CD1c-positive myeloid dendritic cell (primary cell): ENCODE measurements around the gene NAV2.

ENCODE experiments used
- DNase-seq: peaks from one replicate; pipeline ENCODE4 v3.0.0-alpha.2; 2016; ENCODE audit errors: extremely low spot score

NAV2 gene

DNA sequence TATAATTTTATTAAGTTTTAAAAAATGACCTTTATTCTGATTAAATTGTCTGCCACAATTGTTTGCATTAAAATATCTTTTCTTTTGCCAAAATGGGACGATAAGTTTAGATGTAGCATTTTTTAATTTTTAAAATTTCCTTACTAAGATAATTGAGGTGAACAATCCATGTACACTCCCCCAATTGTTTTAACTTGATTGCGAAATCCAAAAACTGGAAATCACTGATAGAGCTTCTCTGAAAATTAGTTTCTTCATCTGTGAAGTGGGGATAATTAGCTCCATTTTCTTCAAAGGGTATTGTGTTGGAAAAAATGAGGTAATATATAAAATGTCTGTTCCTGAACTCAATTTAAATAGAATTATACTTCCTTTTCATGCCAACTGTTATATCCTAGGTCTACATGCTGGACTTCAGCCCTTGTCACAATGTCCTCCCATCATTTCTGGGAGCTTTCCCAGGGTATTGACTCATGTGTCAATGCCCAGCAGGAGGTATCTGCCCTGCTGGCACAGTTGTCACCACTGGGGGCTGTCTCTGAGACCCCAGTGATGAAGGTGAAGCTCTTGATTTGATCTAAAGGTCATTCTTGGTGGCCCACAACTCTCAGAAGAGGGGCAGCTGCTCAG lies 28.7 kb upstream of the NAV2 start:
- no peak for DNase-seq

DNA sequence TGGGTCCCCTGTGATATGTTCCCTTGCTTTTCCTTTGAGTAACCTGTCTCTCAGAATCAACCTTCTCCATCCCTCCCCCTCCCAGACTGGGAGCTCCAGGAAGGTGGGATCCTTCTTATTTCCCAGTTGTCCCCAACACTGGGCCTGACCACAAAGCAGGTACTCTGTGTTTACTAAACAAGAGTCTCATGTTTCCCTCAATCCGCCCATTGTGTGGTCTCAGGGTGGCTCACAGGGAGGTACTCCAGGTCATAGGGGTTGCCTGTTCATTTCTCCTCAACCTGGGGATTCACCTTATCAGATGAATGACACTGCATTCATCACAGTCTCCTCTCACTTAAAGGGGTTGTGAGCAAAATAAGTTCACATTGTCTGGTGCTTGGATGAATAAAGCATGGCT lies 26.4 kb upstream of the NAV2 start:
- no peak for DNase-seq

DNA sequence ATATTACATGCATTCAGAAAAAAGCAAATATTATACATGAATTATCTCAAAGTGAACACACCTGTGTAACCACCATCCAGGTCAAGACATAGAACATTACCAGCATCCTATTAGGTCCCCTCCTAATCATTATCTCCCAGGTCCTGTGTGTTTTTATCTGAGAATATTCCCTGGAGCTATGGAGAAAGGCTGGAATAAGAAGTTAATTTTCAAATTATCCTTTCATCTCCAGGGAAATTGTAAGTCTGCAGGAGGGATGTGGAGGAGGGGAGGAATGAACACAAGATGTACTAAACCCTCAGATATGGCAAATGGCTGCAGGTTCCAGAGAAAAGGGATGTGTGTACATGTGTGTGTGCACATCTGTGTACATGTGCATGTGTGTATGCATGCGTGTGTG lies 25.2 kb upstream of the NAV2 start:
- DNase-seq: no peak

DNA sequence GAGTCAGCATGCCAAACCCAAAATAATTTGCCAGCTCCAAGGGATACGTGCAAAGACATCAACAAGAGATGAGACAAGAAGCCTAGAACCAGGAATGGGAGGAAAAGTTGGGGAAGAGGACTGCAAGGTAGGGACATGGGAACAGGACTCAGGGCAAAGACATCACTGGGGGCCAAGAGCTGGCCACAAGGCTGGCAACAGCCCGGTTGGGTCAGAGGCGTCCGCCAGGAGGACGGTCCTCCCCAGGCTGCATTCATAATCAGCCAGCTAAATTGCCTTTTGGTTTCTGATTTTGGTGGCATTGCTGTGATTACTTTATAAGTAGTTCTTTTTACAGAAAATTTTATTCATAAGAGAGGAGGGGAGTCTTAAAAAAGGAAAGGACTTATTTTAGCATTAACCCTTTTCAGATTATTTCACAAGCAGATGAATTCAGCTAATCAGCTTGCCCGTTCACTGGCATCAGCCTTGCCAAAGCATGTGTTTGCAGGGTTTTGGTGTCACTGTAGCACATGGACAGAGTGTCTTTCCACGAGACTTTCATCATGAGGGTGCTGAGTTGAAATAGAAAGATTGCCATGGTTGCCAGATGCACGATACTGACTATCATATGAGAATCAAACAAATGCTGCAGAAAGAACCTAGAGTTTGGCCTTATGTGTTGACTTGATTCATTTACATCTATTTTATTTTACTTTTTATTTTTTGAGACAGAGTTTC lies 23.2 kb upstream of the NAV2 start:
- DNase-seq: no peak

DNA sequence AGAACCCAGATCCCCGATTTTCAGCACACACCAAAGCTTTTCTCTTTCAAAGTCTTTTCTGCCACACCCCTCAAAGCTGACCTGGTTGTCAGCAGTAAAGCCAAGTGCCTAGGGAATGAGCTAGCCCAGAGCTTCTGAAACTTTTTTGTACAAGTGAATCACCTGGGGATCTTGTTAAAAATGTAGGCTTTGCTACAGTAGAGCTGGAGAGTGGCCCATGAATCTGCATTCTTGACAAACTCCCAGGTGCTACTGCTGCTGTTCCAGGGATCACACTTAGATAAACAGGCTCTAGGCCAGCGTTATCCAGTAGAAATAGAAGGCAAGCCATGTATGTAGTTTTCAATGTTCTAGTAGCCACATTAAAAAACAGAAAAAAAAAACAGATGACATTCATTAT lies 21.8 kb upstream of the NAV2 start:
- no peak for DNase-seq

GRCh38 chr11:19691815-19692500 lies 20.7 kb upstream of the NAV2 start:
- DNase-seq: no peak

DNA sequence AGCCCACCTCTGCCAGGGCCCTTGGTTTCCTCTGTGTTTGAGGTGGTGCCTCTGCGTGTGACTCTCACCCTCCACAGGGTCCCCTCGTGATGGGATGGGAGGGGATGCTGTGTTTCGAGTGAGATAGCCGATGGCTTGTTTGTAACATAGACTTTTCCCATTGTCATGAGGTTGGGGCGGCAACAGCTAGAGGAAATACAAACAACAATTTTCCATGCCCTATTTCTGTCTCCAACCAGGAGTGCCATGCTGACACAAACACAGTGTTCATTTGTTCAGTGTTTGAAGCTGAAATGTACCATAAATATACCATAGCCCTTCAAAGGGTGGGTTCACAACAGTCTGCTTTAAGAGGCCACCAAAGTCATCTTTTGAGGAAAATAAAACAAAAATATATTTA lies 19.5 kb upstream of the NAV2 start:
- no peak for DNase-seq

DNA sequence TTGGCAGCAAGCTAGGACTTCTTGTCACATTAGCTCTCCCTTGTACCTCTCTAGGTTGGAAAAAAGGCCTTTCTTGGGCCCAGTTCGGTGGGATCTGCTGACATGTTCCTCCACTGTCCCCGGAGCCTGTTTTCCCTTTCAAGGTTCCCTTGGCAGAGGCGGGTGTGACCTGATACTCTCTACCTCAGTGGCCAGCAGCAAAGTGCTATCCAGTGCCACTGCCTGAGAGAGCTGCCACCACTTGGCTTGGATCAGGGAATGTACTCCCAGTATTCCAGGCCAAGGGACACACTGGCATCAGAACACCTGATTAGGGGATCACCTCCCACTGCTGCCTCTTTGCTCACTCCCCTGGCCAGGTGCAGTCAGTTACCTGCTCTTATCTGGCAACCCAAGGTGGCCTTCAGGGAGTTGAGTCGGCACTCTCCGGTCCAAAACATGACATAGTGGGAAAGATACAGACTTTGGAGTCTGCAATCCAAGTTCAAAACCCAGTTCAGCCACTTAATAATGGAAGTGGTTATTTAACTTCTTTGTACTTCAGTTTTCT lies 17.8 kb upstream of the NAV2 start:
- no peak for DNase-seq

- no peak for DNase-seq
Observed at GRCh38 chr11:19696073-19696472, 16.6 kb upstream of the NAV2 start.

- no peak for DNase-seq
Observed at GRCh38 chr11:19696904-19697303, 15.7 kb upstream of the NAV2 start.

GRCh38 chr11:19697721-19698121 lies 14.9 kb upstream of the NAV2 start:
- DNase-seq: no peak

DNA sequence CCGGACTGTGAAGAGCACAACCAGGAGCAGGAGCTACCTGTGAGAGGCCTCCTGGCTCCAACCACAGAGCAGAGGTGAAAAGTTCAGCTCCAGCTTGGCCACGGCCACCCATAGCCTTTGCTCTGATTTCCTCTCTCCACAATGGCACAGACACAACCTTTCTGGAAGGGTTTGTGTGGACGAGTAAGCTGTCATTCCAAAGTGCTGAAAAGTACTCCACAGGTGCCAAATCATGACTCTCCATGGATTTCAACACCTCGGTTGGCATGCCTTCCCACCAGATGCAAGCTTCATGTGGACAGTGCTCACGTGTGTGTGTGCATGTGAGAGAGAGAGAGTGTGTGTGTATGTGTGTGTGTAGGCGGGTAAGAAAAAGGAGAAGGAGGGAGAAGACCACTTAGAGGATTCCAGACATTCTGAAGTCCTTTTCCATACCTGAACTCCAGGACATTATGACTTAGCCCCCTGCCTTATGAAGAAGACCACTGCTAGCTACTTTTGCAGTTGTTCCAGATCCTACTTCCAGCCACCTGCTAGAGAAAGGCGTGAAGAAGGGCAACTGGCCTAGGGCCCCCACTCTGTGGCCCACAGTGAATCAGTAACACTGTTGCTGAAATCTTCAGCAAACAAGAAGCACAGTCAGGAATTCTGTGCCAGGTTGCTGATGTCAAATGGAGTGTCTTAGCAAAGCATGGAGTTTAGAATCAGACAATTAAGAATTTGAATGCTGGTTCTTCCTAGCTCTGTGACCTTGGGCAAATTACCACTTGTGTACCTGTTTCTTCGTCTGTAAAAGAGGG lies 13.9 kb upstream of the NAV2 start:
- no peak for DNase-seq

DNA sequence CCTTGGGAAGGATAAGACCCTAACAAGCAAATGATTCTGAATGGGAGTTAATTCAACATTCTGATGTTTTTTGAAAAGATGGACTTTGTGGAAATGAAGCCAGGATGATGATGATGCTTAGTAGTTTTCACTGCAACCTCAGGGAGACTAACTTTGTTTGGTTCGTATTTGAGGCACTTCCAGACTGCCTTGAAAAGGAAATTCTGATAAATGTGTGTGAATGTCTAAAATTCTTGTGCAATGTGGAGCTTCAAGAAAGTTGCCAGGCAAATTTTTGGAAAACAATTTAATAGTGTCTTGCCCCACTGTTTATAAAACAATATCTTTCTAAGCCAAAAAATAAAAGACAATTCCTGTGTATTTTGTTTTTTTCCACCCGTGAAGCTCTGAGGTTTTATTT lies 11.2 kb upstream of the NAV2 start:
- DNase-seq: no peak

- DNase-seq: no peak
Observed at GRCh38 chr11:19702620-19703019, 10.0 kb upstream of the NAV2 start.

- no peak for DNase-seq
Observed at GRCh38 chr11:19703211-19703610, 9.4 kb upstream of the NAV2 start.

DNA sequence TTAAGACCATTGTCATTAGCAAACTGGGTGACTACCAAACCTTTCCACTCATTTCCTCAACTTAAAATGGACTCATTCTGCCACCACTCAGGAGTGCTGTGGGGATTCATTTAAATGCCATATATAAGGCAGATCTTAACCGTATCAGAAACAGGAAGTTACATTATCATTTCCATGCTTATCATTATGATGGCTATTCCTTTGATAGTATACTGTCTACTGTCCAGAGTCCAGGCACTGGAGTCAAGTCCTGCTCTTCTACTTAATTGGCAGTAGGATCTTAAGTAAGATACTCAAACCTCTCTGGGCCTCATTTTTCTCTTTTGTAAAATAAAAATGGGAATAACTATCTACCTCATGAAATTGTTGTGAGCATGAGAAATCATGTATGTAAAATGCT lies 8.4 kb upstream of the NAV2 start:
- no peak for DNase-seq

DNA sequence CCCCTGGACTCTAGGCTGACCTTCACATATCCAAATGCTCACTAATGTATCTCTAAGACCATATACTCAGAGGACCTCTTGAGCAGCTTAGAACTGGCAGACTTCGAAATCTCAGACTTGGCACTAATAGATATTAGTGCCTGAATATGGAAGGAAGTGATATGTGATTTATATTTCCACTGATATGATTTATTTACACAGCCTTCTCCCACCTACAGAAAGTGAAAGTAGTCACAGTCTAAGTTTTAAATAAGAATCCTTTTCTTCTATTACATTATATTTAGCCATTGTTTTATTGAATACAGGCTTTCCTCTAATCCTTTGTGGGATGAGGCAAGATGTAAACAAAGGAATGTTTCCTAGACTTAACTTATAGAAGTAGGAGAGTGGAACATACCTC lies 6.7 kb upstream of the NAV2 start:
- no peak for DNase-seq

DNA sequence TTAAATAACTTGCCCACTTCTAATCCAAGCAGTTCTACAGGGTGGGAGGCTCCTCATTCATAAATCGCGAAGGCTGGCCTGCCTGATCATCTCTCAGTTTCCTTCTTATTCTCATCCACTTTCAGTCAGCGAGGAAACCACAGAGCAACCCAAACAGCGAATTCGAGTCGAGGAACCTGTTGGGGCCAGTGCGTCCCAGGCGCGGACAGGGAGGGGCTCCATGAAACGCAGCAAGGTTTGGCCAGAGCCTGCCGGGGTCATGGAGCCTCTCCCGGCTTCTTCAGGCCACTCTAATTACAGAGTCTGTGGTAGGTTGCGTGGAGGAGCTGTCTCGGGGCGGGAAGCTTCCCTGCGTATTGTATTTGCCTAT lies 741 bp upstream of the NAV2 start:
- DNase-seq: no peak

DNA sequence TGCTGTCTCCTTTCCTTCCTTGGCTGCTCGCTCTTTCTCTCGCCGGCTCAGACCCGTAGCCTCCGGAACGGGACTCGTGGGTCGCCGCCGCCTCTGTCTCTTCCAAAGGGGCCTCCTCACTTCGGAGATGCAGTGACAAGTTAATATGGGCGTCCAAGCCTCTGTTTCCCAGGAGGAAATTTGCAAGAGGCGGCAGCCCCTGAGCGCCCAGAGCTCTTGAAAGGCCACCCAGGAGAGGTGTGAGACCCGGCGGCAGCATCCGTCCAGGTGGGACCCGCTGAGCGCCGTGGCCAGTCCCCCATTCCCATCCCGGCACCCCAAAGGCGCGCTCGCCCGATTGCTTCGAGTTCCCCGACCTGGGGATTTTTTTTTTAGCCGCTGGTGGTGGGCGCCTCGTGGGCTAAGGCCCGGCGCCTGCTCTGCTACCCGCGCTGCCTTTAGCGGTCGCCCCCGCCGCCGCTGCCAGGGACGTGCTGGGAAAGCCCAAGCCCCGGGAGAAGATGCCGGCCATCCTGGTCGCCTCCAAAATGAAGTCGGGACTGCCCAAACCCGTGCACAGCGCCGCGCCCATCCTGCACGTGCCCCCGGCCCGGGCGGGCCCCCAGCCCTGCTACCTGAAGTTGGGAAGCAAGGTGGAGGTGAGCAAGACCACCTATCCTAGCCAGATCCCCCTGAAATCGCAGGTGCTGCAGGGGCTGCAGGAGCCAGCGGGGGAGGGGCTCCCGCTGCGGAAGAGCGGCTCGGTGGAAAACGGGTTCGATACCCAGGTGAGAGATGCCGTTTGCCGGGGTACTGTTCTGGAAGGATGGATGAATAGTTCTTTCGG lies 772 bp downstream of the NAV2 start:
- DNase-seq: no peak

DNA sequence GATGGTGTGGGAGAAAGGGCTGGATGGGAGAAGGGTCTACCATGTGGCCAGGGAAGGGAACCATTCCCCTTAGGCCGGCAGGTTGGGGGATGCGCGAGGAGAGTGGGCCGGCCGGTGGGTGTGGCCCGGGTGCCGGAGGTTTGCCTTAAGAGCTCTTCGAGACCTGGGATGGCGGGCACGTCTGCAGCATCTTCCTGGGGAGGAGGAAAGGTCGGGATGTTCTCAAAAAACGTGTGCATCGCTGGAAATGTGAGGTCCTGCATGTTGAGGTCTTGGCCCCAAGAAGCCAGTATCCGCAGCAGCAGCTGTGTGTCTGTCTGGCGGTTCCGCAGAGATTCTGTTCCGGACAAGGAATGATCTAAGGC lies 1.4 kb downstream of the NAV2 start:
- DNase-seq: no peak
